GM23338 (cell line): ENCODE results near the gene SYNPO2. TPM values are rescaled to one million over a fixed set of nuclear protein-coding genes. Genes with fewer than 3 reads are reported as not detected.

Source experiments
- ATAC-seq: fragments of 200-7000 bp; cut with Tn5 transposase; 3 replicates; pipeline ENCODE4 v1.9.1; 2020
- DNase-seq: peaks from one replicate; pipeline ENCODE4 v3.0.0-alpha.2; 2015; ENCODE audit warnings: low spot score
- H2AFZ ChIP-seq: fragments of 200-600 bp; sonication (generic); 2 replicates; pipeline ENCODE4 v1.8.0; 2016; ENCODE audit warnings: antibody characterized with exemption, mild to moderate bottlenecking, moderate library complexity
- H3F3A ChIP-seq: fragments of 200-600 bp; sonication (generic); replicated peaks from 2 replicates; pipeline ENCODE4 v1.8.0; 2017; ENCODE audit warnings: antibody characterized with exemption, mixed run types, low read depth
- H3K27ac ChIP-seq: fragments of 200-600 bp; sonication (generic); 2 replicates; pipeline ENCODE4 v1.6.1; 2016; ENCODE audit warnings: low read depth
- H3K27me3 ChIP-seq: fragments of 200-600 bp; sonication (generic); 2 replicates; pipeline ENCODE4 v1.8.0; 2016; ENCODE audit warnings: mild to moderate bottlenecking, mixed run types, moderate library complexity; ENCODE audit not compliant: insufficient read depth
- H3K36me3 ChIP-seq: fragments of 200-600 bp; sonication (generic); 2 replicates; pipeline ENCODE4 v1.8.0; 2016; ENCODE audit warnings: mild to moderate bottlenecking; ENCODE audit not compliant: insufficient read depth
- H3K4me1 ChIP-seq: fragments of 200-600 bp; sonication (generic); 2 replicates; pipeline ENCODE4 v1.8.0; 2016; ENCODE audit warnings: mild to moderate bottlenecking, moderate library complexity; ENCODE audit not compliant: insufficient read depth
- H3K4me2 ChIP-seq: fragments of 200-600 bp; sonication (generic); 2 replicates; pipeline ENCODE4 v1.7.1; 2017; ENCODE audit warnings: mixed run types
- H3K4me3 ChIP-seq: fragments of 200-600 bp; sonication (generic); 2 replicates; pipeline ENCODE4 v1.6.1; 2016; ENCODE audit warnings: mixed run types
- H3K79me2 ChIP-seq: fragments of 200-600 bp; sonication (generic); replicated peaks from 2 replicates; pipeline ENCODE4 v1.8.0; 2017; ENCODE audit warnings: mild to moderate bottlenecking; ENCODE audit not compliant: insufficient read depth
- H3K9me2 ChIP-seq: fragments of 200-600 bp; sonication (generic); 2 replicates; pipeline ENCODE4 v1.8.0; 2017; ENCODE audit not compliant: insufficient read depth
- H4K20me1 ChIP-seq: fragments of 200-600 bp; sonication (generic); replicated peaks from 2 replicates; pipeline ENCODE4 v1.8.0; 2017; ENCODE audit warnings: mild to moderate bottlenecking; ENCODE audit not compliant: insufficient read depth
- H3K27ac Mint-ChIP-seq: 2 replicates; pipeline ENCODE4 v1.8.0; 2020; ENCODE audit warnings: inconsistent platforms, mild to moderate bottlenecking, moderate library complexity, mixed read lengths
- H3K27me3 Mint-ChIP-seq: 3 replicates; pipeline ENCODE4 v1.8.0; 2022; ENCODE audit warnings: low read depth, mild to moderate bottlenecking, moderate library complexity, mixed read lengths, inconsistent platforms; ENCODE audit not compliant: insufficient read depth, poor library complexity
- H3K36me3 Mint-ChIP-seq: 3 replicates; pipeline ENCODE4 v1.8.0; 2021; ENCODE audit warnings: low read depth, mild to moderate bottlenecking, inconsistent platforms, moderate library complexity, mixed read lengths
- H3K4me1 Mint-ChIP-seq: 3 replicates; pipeline ENCODE4 v1.8.0; 2020; ENCODE audit warnings: mild to moderate bottlenecking, inconsistent platforms, mixed read lengths
- H3K4me3 Mint-ChIP-seq: 3 replicates; pipeline ENCODE4 v1.8.0; 2021; ENCODE audit warnings: moderate library complexity, mild to moderate bottlenecking, inconsistent platforms, mixed read lengths
- H3K9me3 Mint-ChIP-seq: 3 replicates; pipeline ENCODE4 v1.8.0; 2020; ENCODE audit warnings: moderate library complexity, mild to moderate bottlenecking, inconsistent platforms, mixed read lengths
- EZH2 ChIP-seq: fragments of 200-600 bp; sonication (generic); IDR thresholded peaks from one replicate; pipeline ENCODE4 v1.8.0; 2017; ENCODE audit warnings: antibody characterized with exemption, mild to moderate bottlenecking, low read depth; ENCODE audit not compliant: unreplicated experiment
- EZH2phosphoT487 ChIP-seq: fragments of 200-600 bp; sonication (generic); IDR thresholded peaks from one replicate; pipeline ENCODE4 v1.8.1; 2018; ENCODE audit warnings: antibody characterized with exemption; ENCODE audit not compliant: unreplicated experiment
- JUNB ChIP-seq: IDR thresholded peaks from one replicate; pipeline ENCODE4 v1.6.1; 2016; ENCODE audit warnings: antibody characterized with exemption; ENCODE audit not compliant: unreplicated experiment
- NANOG ChIP-seq: IDR thresholded peaks from 2 replicates; pipeline ENCODE4 v1.6.1; 2016; ENCODE audit warnings: antibody characterized with exemption, borderline replicate concordance
- POLR2AphosphoS5 ChIP-seq: IDR thresholded peaks from 2 replicates; pipeline ENCODE4 v1.6.1; 2016; ENCODE audit warnings: antibody characterized with exemption, low read depth
- REST ChIP-seq: IDR thresholded peaks from one replicate; pipeline ENCODE4 v1.6.1; 2018; ENCODE audit warnings: antibody characterized with exemption; ENCODE audit not compliant: unreplicated experiment
- STAT1 ChIP-seq: IDR thresholded peaks from one replicate; pipeline ENCODE4 v1.6.1; 2016; ENCODE audit warnings: antibody characterized with exemption; ENCODE audit not compliant: unreplicated experiment
- ZNF114 ChIP-seq: fragments of 250-450 bp; sonication (Bioruptor Pico); IDR thresholded peaks from 2 replicates; pipeline ENCODE4 v1.5.0; 2020; ENCODE audit warnings: mild to moderate bottlenecking, moderate library complexity
- ZNF462 ChIP-seq: fragments of 250-450 bp; sonication (Bioruptor Pico); IDR thresholded peaks from 2 replicates; pipeline ENCODE4 v1.5.0; 2020; ENCODE audit warnings: mild to moderate bottlenecking, moderate library complexity
- polyA plus RNA-seq: library from polyadenylated mRNA; unstranded; fragments of >200 nt; fragmentation: Nextera tagmentation; extraction: Ambion mirVana; gene quantifications from 2 replicates; pipeline ENCODE4 v1.2.1, GENCODE V29; 2016
- total RNA-seq: library from RNA; depleted of rRNA; stranded (reverse); fragments of >200 nt; shearing (Covaris generic); gene quantifications from 2 replicates; pipeline ENCODE4 v1.2.3, GENCODE V29; 2014

Gene SYNPO2
- total and polyA plus RNA-seq, 2 experiments from 2014 or later = 2.1 to 3.4 TPM

DNA sequence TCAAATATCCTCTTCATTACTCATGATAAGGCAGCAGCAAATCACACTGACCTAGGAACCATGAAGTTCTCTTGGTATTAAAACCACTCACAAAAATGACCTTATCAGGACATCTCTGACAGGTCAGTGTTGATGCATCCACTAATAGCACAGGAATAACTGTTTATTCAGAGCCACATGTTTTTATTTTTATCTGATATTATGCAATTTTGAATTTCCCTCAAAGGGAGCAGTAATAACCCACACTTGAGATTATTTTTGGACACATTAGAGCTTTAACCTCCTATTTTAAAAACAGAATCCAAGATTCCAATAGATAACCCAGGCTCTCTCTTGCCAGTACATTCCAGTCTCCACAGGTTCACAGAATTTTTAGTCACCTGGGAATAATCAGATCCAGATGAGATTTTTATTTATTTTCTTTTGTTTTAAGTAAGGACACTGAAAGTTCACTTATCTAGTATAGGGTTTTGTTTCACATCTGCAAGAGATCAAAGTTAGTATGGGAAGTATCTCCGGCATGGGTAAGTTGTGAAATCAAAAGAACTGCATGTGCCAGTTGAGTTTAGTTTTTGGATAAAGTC is 210.7 kb downstream of the SYNPO2 start:
- no peaks in the 10 kb centered on the region for H3F3A ChIP-seq
- H4K20me1 ChIP-seq = no peaks in the 10 kb centered on the region
- DNase-seq (no peak), ATAC-seq (no peak)
- Mint-ChIP-seq H3K36me3 (no peaks in the 10 kb centered on the region), H3K9me3 (no peaks in the 10 kb centered on the region; the same call in 2 of the 3 replicates), H3K4me3 (no peak overlapping the region), H3K27ac (no peak overlapping the region), H3K4me1 (peaks cover 14% of the 10 kb centered on the region; the same call in 2 of the 3 replicates), H3K27me3 (peaks cover 2% of the 10 kb centered on the region)
- H3K4me3 ChIP-seq = no peak overlapping the region
- no peaks in the 10 kb centered on the region for H3K36me3 ChIP-seq
- no peak overlapping the region for H3K4me2 ChIP-seq
- H3K4me1 ChIP-seq = no peaks in the 10 kb centered on the region
- no peak overlapping the region for H2AFZ ChIP-seq
- H3K27me3 ChIP-seq = no peaks in the 10 kb centered on the region
- no peak overlapping the region for H3K27ac ChIP-seq
- peaks cover 7% of the 10 kb centered on the region; the same call in 1 of the 2 replicates for H3K9me2 ChIP-seq
- TF ChIP-seq POLR2AphosphoS5 (no peak), REST (no peak), EZH2phosphoT487 (no peak), STAT1 (no peak)
- no peaks in the 10 kb centered on the region for H3K79me2 ChIP-seq

DNA sequence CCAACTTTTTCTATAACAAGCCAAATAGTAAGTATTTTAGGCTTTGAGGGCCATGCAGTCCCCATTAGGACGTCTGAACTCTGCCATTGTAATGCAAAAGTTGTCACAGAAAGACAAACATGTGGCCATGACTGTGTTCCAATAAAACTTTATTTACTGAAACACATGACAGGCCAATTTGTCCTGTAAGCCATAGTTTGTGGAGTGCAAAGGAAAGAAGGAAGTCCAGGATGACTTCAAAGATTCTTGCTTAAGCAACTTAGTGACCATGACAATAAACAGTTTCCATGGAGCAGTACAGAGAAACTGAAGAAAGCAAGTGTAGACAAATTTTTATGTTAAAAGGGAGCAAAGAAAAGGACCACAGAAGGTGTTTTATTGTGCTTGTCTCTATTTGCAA is 212.0 kb downstream of the SYNPO2 start:
- no peaks in the 10 kb centered on the region for H3K4me1 ChIP-seq
- no peak for ATAC-seq

More for the DNA sequence above, 212.0 kb downstream of the SYNPO2 start:
- no peaks in the 10 kb centered on the region for H4K20me1 ChIP-seq
- no peak for DNase-seq
- H3F3A ChIP-seq = no peaks in the 10 kb centered on the region
- no peak for TF ChIP-seq ZNF462 (CRISPR knock-in tag)
- TF ChIP-seq ZNF114 (CRISPR knock-in tag) = no peak
- no peak for TF ChIP-seq EZH2
- no peak for TF ChIP-seq JUNB
- no peak for TF ChIP-seq NANOG
- peaks cover 2% of the 10 kb centered on the region for H3K27me3 Mint-ChIP-seq
- no peak overlapping the region for H3K4me3 Mint-ChIP-seq
- H3K27me3 ChIP-seq = no peaks in the 10 kb centered on the region
- H3K36me3 ChIP-seq = no peaks in the 10 kb centered on the region
- H3K27ac ChIP-seq = no peak overlapping the region
- no peak overlapping the region for H3K4me3 ChIP-seq
- H3K9me2 ChIP-seq = no peaks in the 10 kb centered on the region
- peaks cover 14% of the 10 kb centered on the region; the same call in 2 of the 3 replicates for H3K4me1 Mint-ChIP-seq
- no peak overlapping the region; the same call in 1 of the 2 replicates for H2AFZ ChIP-seq
- no peaks in the 10 kb centered on the region for H3K36me3 Mint-ChIP-seq
- no peaks in the 10 kb centered on the region for H3K9me3 Mint-ChIP-seq
- H3K4me2 ChIP-seq = no peak overlapping the region
- H3K79me2 ChIP-seq = no peaks in the 10 kb centered on the region
- H3K27ac Mint-ChIP-seq = no peak overlapping the region
